H1 (cell line): Measurements from ENCODE around the gene TECPR2. TPM values are rescaled to one million over a fixed set of nuclear protein-coding genes. Genes with fewer than 3 reads are reported as not detected.

Source experiments
- CTCF ChIA-PET: fragments of 300-600 bp; sonication (Branson Sonifier 250); formaldehyde crosslinking; loops from one replicate; lab custom pipeline; 2021; ENCODE audit not compliant: partially characterized antibody; lab: Charles Lee
- POLR2A ChIA-PET: fragments of 300-600 bp; sonication (Branson Sonifier 250); formaldehyde crosslinking; loops from one replicate; lab custom pipeline; 2021; ENCODE audit warnings: inconsistent platforms; ENCODE audit not compliant: partially characterized antibody; lab: Charles Lee
- DNase-seq, 2 experiments: peaks; one replicate each; pipeline versions ENCODE4 v3.0.0 to v3.0.0-alpha.2; 2010 to 2022; ENCODE audit warnings: low spot score in 2 of 2, low read depth in 1 of 2, mixed read lengths in 1 of 2
- FAIRE-seq: peaks from 2 replicates; lab custom pipeline; 2011; peaks lifted over from hg19 to GRCh38; lab: Jason Lieb, UNC
- H2AFZ ChIP-seq: 2 replicates; pipeline ENCODE4 v1.8.1; 2012; ENCODE audit warnings: low read length, inconsistent platforms
- H2AK5ac ChIP-seq: 2 replicates; pipeline ENCODE4 v1.6.1; 2013; ENCODE audit warnings: low read depth, low read length
- H2BK120ac ChIP-seq: replicated peaks from 2 replicates; pipeline ENCODE3; 2013; ENCODE audit warnings: low read depth, low read length, inconsistent platforms
- H2BK12ac ChIP-seq: 2 replicates; pipeline ENCODE4 v1.6.1; 2013; ENCODE audit warnings: low read depth, low read length
- H2BK15ac ChIP-seq: 2 replicates; pipeline ENCODE4 v1.6.1; 2013; ENCODE audit warnings: low read length
- H2BK20ac ChIP-seq: 2 replicates; pipeline ENCODE4 v1.6.1; 2013; ENCODE audit warnings: low read length
- H2BK5ac ChIP-seq: 2 replicates; pipeline ENCODE4 v1.6.1; 2013; ENCODE audit warnings: low read depth, low read length
- H3K14ac ChIP-seq: 2 replicates; pipeline ENCODE4 v1.6.1; 2013; ENCODE audit warnings: inconsistent platforms; ENCODE audit not compliant: insufficient read length
- H3K18ac ChIP-seq: 2 replicates; pipeline ENCODE4 v1.6.1; 2013; ENCODE audit warnings: low read length; ENCODE audit errors: extremely low read depth
- H3K23ac ChIP-seq: 2 replicates; pipeline ENCODE4 v1.6.1; 2013; ENCODE audit warnings: inconsistent platforms; ENCODE audit not compliant: insufficient read length
- H3K23me2 ChIP-seq: 2 replicates; pipeline ENCODE4 v1.6.1; 2013; ENCODE audit warnings: low read depth, low read length
- H3K27ac ChIP-seq: 2 replicates; pipeline ENCODE4 v1.6.1; 2011; ENCODE audit warnings: low read depth, low read length, inconsistent platforms
- H3K27me3 ChIP-seq, 4 experiments: replicated peaks in 1 of 4; 1 replicate in 1 of 4; 2 replicates in 3 of 4; pipeline versions ENCODE4 v1.6.1 to v1.8.1; 2011 to 2013; ENCODE audit warnings: low read length in 3 of 4, mild to moderate bottlenecking in 3 of 4, inconsistent platforms in 2 of 4, mixed read lengths in 2 of 4, moderate library complexity in 1 of 4; ENCODE audit not compliant: control insufficient read depth in 3 of 4, insufficient read depth in 3 of 4; ENCODE audit errors: extremely low read depth in 1 of 4
- H3K36me3 ChIP-seq, 4 experiments: 2 replicates each; pipeline versions ENCODE4 v1.6.1 to v1.8.1; 2011 to 2013; ENCODE audit warnings: mild to moderate bottlenecking in 4 of 4, low read length in 3 of 4, moderate library complexity in 2 of 4, control low read depth in 1 of 4, inconsistent platforms in 1 of 4; ENCODE audit not compliant: insufficient read depth in 4 of 4, control insufficient read depth in 2 of 4
- H3K4ac ChIP-seq: replicated peaks from 2 replicates; pipeline ENCODE3; 2013; ENCODE audit warnings: low read length, low read depth, mixed read lengths, inconsistent platforms; ENCODE audit not compliant: insufficient read length
- H3K4me1 ChIP-seq, 4 experiments: replicated peaks in 1 of 4; 1 replicate in 1 of 4; 2 replicates in 3 of 4; pipeline versions ENCODE4 v1.6.1 to v1.8.1; 2011 to 2013; ENCODE audit warnings: low read length in 3 of 4, inconsistent platforms in 2 of 4, mixed read lengths in 1 of 4; ENCODE audit not compliant: insufficient read depth in 4 of 4, control insufficient read depth in 3 of 4
- H3K4me2 ChIP-seq, 2 experiments: 2 replicates each; pipeline versions ENCODE4 v1.6.1 to v1.8.1; 2011 to 2013; ENCODE audit warnings: low read depth in 2 of 2, low read length in 2 of 2, control low read depth in 1 of 2, inconsistent platforms in 1 of 2, mild to moderate bottlenecking in 1 of 2; ENCODE audit not compliant: insufficient read depth in 1 of 2
- H3K4me3 ChIP-seq, 4 experiments: fragments of 200-600, 300-600 bp in 1 of 4; sonication (generic), shearing (Covaris generic), sonication (Bioruptor Twin) in 1 of 4; 2 replicates each; pipeline versions ENCODE4 v1.5.1 to v1.8.1; 2011 to 2016; ENCODE audit warnings: low read length in 4 of 4, low read depth in 3 of 4, control low read depth in 2 of 4, inconsistent platforms in 2 of 4, mild to moderate bottlenecking in 2 of 4, mixed read lengths in 1 of 4, moderate library complexity in 1 of 4; ENCODE audit not compliant: insufficient read depth in 2 of 4; ENCODE audit errors: extremely low read depth in 1 of 4
- H3K56ac ChIP-seq: replicated peaks from 2 replicates; pipeline ENCODE3; 2013; ENCODE audit warnings: low read depth, mild to moderate bottlenecking, mixed read lengths, low read length, inconsistent platforms; ENCODE audit not compliant: insufficient read length
- H3K79me1 ChIP-seq: 2 replicates; pipeline ENCODE4 v1.6.1; 2013; ENCODE audit warnings: low read depth, low read length, control low read depth
- H3K79me2 ChIP-seq, 2 experiments: 2 replicates each; pipeline versions ENCODE4 v1.6.1 to v1.8.1; 2012 to 2013; ENCODE audit warnings: low read length in 2 of 2, mild to moderate bottlenecking in 2 of 2, inconsistent platforms in 1 of 2; ENCODE audit not compliant: insufficient read depth in 2 of 2, control insufficient read depth in 1 of 2
- H3K9ac ChIP-seq, 4 experiments: replicated peaks in 1 of 4; 1 replicate in 1 of 4; 2 replicates in 3 of 4; pipeline versions ENCODE4 v1.6.1 to v1.8.1; 2011 to 2013; ENCODE audit warnings: low read depth in 3 of 4, low read length in 3 of 4, control low read depth in 2 of 4, mild to moderate bottlenecking in 2 of 4, moderate library complexity in 2 of 4, inconsistent platforms in 1 of 4; ENCODE audit errors: extremely low read depth in 1 of 4
- H3K9me3 ChIP-seq, 2 experiments: 2 replicates each; pipeline versions ENCODE4 v1.6.1 to v1.8.1; 2012 to 2013; ENCODE audit warnings: mild to moderate bottlenecking in 2 of 2, moderate library complexity in 2 of 2, control low read depth in 1 of 2, inconsistent platforms in 1 of 2, low read depth in 1 of 2, low read length in 1 of 2, mixed read lengths in 1 of 2; ENCODE audit not compliant: insufficient read depth in 2 of 2
- H4K20me1 ChIP-seq, 2 experiments: replicated peaks in 1 of 2; 2 replicates each; pipeline versions ENCODE3 to v1.8.1; 2011 to 2013; ENCODE audit warnings: inconsistent platforms in 2 of 2, low read length in 2 of 2, mild to moderate bottlenecking in 1 of 2; ENCODE audit not compliant: insufficient read depth in 2 of 2, control insufficient read depth in 1 of 2
- H4K5ac ChIP-seq: 2 replicates; pipeline ENCODE4 v1.6.1; 2013; ENCODE audit warnings: low read length, low read depth, mixed read lengths, inconsistent platforms; ENCODE audit not compliant: insufficient read length
- H4K8ac ChIP-seq: 2 replicates; pipeline ENCODE4 v1.8.0; 2013; ENCODE audit warnings: mild to moderate bottlenecking, moderate library complexity, low read length, inconsistent platforms; ENCODE audit not compliant: insufficient read depth; ENCODE audit errors: extremely low read depth
- H4K91ac ChIP-seq: replicated peaks from 2 replicates; pipeline ENCODE3; 2013; ENCODE audit warnings: low read length, mixed read lengths, inconsistent platforms; ENCODE audit not compliant: insufficient read length
- EZH2 ChIP-seq: fragments of 200-600 bp; sonication (generic); IDR thresholded peaks from 2 replicates; pipeline ENCODE4 v1.7.1; 2012; ENCODE audit warnings: low read depth, mild to moderate bottlenecking, moderate library complexity, low read length, inconsistent platforms; ENCODE audit not compliant: severe bottlenecking
- KDM1A ChIP-seq: fragments of 200-600, 300-600 bp; sonication (generic); IDR thresholded peaks from 2 replicates; pipeline ENCODE4 v1.7.1; 2016; ENCODE audit warnings: mild to moderate bottlenecking, low read length, borderline replicate concordance
- WGBS, 2 experiments: shearing (Covaris generic) in 1 of 2; methylation state at CpG; one replicate each; pipeline versions ENCODE4 v1.1.6 to v1.1.7; 2013 to 2015; ENCODE audit warnings: low lambda C conversion rate in 2 of 2, mixed read lengths in 2 of 2, inconsistent platforms in 1 of 2, low coverage in 1 of 2, missing lambda C conversion rate in 1 of 2; ENCODE audit not compliant: insufficient replicate concordance in 2 of 2, insufficient coverage in 1 of 2, insufficient read length in 1 of 2; ENCODE audit errors: extremely low coverage in 1 of 2, missing lambda C conversion rate in 1 of 2; 5-methylcytosine and 5-hydroxymethylcytosine counted together
- polyA plus RNA-seq, 7 experiments: library from polyadenylated mRNA; depleted of rRNA in 3 of 7; stranded (reverse) in 5 of 7; unstranded in 2 of 7; fragments of >200 nt in 5 of 7; fragments of 200-250 nt in 2 of 7; gene quantifications; 1 replicate in 5 of 7; 2 replicates in 1 of 7; 4 replicates in 1 of 7; pipeline versions ENCODE4 v1.2.1 to v1.2.3, GENCODE V29; 2011 to 2013; ENCODE audit warnings: missing spikeins in 2 of 7, mixed read lengths in 2 of 7
- total RNA-seq: library from RNA; stranded (reverse); fragmentation: NEBNext Ultra II Directional; extraction: Animal tissue kit (Norgen Biotek cat#: 25700); gene quantifications from 2 replicates; pipeline ENCODE4 v1.2.1, GENCODE V29; 2021
- TF ChIP-seq, protein P1 (sequence below), 3 experiments: IDR thresholded peaks; 1 replicate in 2 of 3; 2 replicates in 1 of 3; pipeline versions ENCODE4 v1.5.1 to v1.6.1; 2011; ENCODE audit warnings: low read length in 3 of 3, mild to moderate bottlenecking in 3 of 3, inconsistent platforms in 2 of 3, low read depth in 1 of 3, moderate library complexity in 1 of 3; ENCODE audit not compliant: insufficient read depth in 1 of 3; ENCODE audit errors: control extremely low read depth in 1 of 3
- TF ChIP-seq, protein P2 (sequence below): IDR thresholded peaks from 2 replicates; pipeline ENCODE4 v1.6.1; 2011; ENCODE audit warnings: low read length, improper control_type of control experiment

The TECPR2 gene
- total and polyA plus RNA-seq, 2 of the 8 experiments (the other 6 are each of a cell fraction or from before 2014, with no cell fraction given), result 6.8 to 19.4 TPM

DNA sequence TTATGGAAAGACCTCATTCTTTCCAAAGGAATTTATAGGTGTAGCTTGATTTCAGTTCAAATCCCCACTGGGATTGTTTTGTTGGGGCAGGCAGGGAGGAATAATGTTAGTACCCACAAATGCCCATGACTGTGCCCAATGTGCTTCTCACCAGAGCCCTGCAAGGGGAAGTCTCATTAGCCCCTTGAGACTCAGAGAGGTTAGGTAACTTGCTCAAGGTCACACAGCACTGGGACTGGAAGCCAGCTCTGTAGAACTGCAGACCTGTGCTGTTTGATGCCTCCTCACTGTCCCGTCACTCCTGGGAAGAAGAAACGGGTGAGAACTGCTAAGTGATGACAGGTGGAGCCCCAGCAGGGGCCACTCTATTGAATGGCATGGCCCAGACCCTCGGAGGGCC lies 138.0 kb downstream of the TECPR2 start:
- no peak overlapping the region for H2AK5ac ChIP-seq
- H2BK5ac ChIP-seq, result no peak overlapping the region
- no peaks in the 10 kb centered on the region; a peak in 1 of 7 replicates for H3K4me1 ChIP-seq
- H2BK20ac ChIP-seq, result no peak overlapping the region
- DNase-seq (no peak), FAIRE-seq (no peak)
- no peak overlapping the region for H4K5ac ChIP-seq
- H4K91ac ChIP-seq, result no peak overlapping the region
- H4K20me1 ChIP-seq, result peaks cover 0 to 4% of the 10 kb centered on the region in 2 experiments
- no peak overlapping the region for H4K8ac ChIP-seq
- H3K79me1 ChIP-seq, result no peaks in the 10 kb centered on the region; the same call in 1 of the 2 replicates
- ChIA-PET CTCF (interaction anchor here (0.7 to 5.4 kb wide), 18 partner anchors 9 to 273 kb away, joined by 3 to 42 read pairs (median 4); partner anchors contain the start of gene ANKRD9), POLR2A (no interaction called here)
- TF ChIP-seq, protein P1, sequence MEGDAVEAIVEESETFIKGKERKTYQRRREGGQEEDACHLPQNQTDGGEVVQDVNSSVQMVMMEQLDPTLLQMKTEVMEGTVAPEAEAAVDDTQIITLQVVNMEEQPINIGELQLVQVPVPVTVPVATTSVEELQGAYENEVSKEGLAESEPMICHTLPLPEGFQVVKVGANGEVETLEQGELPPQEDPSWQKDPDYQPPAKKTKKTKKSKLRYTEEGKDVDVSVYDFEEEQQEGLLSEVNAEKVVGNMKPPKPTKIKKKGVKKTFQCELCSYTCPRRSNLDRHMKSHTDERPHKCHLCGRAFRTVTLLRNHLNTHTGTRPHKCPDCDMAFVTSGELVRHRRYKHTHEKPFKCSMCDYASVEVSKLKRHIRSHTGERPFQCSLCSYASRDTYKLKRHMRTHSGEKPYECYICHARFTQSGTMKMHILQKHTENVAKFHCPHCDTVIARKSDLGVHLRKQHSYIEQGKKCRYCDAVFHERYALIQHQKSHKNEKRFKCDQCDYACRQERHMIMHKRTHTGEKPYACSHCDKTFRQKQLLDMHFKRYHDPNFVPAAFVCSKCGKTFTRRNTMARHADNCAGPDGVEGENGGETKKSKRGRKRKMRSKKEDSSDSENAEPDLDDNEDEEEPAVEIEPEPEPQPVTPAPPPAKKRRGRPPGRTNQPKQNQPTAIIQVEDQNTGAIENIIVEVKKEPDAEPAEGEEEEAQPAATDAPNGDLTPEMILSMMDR (IDR thresholded peaks at IDR 0.05; ENCODE audit: control extremely low read depth in 1 of 3, insufficient read depth in 1 of 3, low read depth in 1 of 3, low read length in 3 of 3), result no peak
- TF ChIP-seq KDM1A (peak; percentile 71; the same call in 1 of the 2 replicates), EZH2 (no peak)
- TF ChIP-seq, protein P2, sequence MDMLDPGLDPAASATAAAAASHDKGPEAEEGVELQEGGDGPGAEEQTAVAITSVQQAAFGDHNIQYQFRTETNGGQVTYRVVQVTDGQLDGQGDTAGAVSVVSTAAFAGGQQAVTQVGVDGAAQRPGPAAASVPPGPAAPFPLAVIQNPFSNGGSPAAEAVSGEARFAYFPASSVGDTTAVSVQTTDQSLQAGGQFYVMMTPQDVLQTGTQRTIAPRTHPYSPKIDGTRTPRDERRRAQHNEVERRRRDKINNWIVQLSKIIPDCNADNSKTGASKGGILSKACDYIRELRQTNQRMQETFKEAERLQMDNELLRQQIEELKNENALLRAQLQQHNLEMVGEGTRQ, result no peak
- H3K14ac ChIP-seq, result no peak overlapping the region
- no peak overlapping the region for H3K56ac ChIP-seq
- no peak overlapping the region for H2AFZ ChIP-seq
- H3K9me3 ChIP-seq, result no peaks in the 10 kb centered on the region
- WGBS, 2 experiments, result 79% methylated on average over 3 of the region's 3 CpGs; no CpG with 5 or more reads in 1 of the 2 experiments
- H3K27ac ChIP-seq, result no peak overlapping the region
- H3K27me3 ChIP-seq, result no peaks in the 10 kb centered on the region; a peak in 1 of 7 replicates
- no peak overlapping the region for H2BK12ac ChIP-seq
- H3K4me2 ChIP-seq, result no peak overlapping the region
- no peak overlapping the region for H3K4me3 ChIP-seq
- no peaks in the 10 kb centered on the region; the same call in 1 of the 2 replicates for H3K23me2 ChIP-seq
- H3K79me2 ChIP-seq, result no peaks in the 10 kb centered on the region
- no peak overlapping the region for H2BK15ac ChIP-seq
- no peak overlapping the region for H3K4ac ChIP-seq
- H3K36me3 ChIP-seq, result 0 out of 8 replicates have a peak, but pooled peaks cover 0 to 3% (median 0%) of the 10 kb centered on the region in 4 experiments
- no peak overlapping the region for H3K23ac ChIP-seq
- no peak overlapping the region for H2BK120ac ChIP-seq
- H3K9ac ChIP-seq, result no peak overlapping the region
- no peak overlapping the region for H3K18ac ChIP-seq
